NAMALWA (cell line): ENCODE measurements around the gene CTSH.

ENCODE experiments used
- DNase-seq: peaks from one replicate; pipeline ENCODE4 v3.0.0-alpha.2; 2015; ENCODE audit warnings: low spot score

CTSH gene

DNA sequence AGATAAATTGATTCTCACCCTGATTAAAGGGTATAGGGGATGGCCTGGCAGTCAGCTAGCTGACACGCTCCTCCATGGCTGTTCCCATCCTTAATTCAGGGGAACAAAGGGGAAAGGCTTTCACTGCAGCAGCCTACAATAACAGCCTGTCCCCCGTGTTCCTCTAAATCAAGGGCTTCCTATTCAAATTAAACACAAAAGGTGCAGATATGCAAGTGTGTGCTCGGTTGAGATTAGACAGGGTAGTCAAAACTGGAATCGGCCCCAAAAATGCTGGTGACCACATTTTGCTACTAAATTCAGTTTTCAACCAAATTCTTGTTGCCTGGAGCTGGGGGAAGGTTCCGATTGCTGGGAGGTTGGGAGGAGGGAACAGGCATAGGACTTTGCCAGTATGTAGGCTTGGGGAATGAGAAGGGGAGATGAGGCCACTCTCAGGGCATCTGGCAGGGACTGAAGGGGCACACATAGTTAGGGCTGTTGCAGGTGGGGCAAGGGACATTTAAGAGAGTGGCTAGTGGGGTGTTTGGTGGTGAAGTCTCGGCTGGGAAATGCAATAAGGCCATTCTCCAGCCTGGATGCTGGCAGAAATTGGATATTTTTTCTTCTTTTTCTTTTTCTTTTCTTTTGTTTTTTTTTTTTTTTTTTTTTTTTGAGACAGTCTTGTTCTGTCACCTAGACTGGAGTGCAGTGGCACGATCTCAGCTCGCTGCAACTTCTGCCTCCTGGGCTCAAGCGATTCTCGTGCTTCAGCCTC lies 32.9 kb upstream of the CTSH start:
- no peak for DNase-seq

DNA sequence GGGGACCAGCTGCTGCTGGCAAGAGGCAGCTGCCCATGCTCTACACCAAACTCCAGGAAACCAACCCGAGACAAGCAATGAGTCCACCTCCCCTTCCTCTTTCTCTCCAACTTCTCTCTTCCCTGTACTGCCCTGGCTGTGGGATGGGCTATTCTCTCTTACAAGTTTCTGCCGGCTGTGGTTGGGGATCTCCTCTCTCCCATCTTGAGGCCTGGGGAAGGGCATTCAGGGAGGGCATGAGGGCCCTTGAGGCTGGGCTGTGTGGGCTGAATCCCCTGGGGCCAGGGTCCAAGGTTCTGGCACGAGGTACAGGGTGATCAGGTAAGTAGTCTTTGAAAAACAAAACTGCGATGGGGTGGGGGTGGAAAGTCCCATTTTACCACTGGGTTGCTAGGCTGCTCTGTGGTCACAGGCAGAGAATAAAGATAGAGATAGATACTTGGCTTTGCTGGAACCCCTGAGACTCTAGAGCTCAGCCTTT lies 32.3 kb upstream of the CTSH start:
- DNase-seq, result no peak

DNA sequence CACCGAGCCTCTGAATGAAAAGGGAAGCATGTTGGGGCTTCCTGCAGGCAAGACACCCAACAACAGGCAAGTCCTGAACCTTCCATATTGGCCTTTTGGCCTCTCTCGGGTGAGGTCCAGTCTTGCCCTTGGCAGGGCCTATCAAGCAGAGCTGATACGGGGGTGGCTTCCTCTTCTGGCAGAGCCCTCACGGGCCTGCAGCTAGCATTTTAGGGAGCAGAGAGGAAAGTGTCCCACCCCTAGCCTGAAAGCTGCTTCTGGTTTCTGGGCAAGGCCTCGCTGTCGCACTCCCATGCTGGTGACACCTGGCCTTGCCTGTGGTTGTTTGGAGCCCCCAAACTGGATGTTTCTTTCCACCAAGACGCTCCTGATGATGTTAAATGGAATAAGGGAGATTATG lies 31.8 kb upstream of the CTSH start:
- DNase-seq, result no peak

GRCh38 chr15:78974272-78974918 lies 29.5 kb upstream of the CTSH start:
- no peak for DNase-seq

- DNase-seq, result no peak
Observed at GRCh38 chr15:78969687-78970349, 25.0 kb upstream of the CTSH start.

GRCh38 chr15:78968539-78969271 lies 23.9 kb upstream of the CTSH start:
- DNase-seq, result no peak

- DNase-seq, result no peak
Observed at GRCh38 chr15:78968114-78968513, 23.3 kb upstream of the CTSH start.

DNA sequence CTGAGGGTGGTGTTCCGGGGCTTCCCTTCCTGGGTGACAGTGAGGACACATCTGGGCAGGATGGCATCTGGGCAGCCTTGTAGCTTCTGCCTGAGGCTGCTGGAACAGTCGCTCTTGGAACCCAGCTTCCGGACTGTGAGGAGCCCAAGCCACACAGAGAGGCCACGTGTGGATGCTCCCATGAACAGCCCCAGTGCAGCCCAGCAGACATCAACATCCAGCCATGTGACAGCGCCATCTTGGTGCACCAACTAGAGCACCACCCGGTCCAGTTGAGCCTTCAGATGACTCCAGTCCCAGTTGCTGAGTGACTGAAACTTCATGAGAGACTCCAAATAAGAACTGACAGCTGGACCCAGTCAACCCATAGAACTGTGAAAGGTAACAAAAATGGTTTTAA lies 15.5 kb upstream of the CTSH start:
- DNase-seq, result no peak

GRCh38 chr15:78959360-78959759 lies 14.5 kb upstream of the CTSH start:
- no peak for DNase-seq

DNA sequence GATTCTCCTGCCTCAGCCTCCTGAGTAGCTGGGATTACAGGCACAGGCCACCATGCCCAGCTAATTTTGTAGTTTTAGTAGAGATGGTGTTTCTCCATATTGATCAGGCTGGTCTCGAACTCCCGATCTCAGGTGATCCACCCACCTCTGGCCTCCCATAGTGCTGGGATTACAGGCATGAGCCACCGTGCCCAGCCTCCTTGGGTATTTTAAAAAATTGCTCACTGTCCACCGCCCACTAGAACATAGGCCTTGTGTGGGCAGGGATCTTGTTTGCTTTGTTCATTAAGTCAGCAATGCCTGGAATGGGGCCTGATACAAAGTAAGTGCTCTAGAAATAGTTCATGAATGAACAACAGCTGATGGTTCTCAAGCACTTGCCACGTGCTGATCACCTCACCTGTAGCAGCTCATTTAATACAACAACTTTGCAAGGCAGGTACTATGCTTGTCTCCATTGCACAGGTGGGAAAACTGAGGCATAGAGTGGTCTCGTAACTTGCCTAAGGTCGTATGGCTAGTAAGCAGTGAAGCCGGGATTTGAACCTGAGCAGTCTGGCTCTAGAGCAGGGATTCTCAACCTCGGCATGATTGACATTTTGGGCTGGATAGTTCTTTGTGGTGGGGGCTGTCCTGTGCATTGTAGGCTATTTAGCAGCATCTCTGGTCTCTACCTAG lies 12.7 kb upstream of the CTSH start:
- no peak for DNase-seq

- no peak for DNase-seq
Observed at GRCh38 chr15:78956937-78957336, 12.1 kb upstream of the CTSH start.

GRCh38 chr15:78955355-78955754 lies 10.5 kb upstream of the CTSH start:
- no peak for DNase-seq

DNA sequence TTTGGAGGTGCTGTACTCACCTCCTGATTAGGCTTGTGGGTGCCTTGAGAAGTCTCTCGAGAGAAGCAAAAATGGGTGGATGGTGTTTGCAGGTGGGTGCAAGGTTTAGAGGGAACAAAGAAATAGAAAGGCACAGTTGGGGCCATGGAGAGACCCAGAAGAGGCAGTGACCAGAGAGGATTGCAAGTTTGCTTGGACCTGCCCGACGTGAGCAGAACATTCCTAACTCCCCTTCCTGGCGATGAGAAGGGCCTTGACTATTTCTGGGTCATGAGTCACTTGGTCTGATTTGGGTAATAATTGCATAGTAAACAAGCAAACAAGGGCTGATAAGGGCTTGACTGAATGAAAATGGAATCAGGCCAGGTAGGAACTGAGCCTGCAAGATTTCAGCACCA lies 7.0 kb upstream of the CTSH start:
- DNase-seq, result no peak

DNA sequence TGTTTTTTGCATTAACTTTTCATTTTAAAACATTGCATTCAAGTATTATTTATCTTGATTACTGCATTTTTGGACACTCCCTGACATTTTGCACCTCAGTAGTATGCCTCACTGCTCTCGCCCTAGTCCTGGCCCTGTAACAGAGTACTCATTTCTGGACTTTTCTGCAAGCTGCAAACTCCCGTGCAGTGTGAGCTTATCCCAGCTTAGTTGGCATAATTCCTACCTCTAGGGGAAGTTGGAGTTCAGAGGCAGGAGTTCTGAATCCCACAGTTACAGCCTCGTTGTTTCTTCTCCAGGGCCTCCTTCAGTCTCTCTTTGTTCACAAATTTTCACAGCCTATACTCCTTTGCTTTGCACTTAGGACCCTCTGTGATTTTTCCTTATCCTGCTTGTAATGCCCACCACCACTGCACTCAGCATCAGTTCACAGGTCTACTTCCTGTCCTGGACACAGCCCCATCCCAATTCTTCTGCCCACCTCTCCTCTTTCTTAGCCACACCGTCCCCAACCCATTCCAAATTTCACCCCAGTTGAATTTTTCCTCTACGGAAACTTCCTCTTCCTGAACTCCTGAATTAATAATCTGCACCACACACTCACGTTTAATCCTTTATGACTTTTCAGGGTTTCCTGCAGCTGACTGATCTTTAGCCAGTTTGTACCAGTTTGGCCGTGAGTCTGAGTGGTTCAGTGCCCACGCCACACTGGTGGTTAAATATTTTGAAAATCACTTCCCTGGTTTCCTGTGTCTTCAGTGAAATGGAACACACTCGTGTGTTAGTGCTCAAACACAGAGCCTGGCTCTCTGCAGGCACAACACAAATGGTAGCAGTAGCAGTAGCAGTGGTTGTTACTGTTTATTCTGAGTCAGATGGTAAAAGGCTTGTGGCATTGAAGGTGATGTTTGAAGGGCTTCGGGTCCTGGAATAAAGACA lies 6.3 kb upstream of the CTSH start:
- peak; percentile 21 for DNase-seq

GRCh38 chr15:78950343-78950742 lies 5.5 kb upstream of the CTSH start:
- DNase-seq, result no peak

DNA sequence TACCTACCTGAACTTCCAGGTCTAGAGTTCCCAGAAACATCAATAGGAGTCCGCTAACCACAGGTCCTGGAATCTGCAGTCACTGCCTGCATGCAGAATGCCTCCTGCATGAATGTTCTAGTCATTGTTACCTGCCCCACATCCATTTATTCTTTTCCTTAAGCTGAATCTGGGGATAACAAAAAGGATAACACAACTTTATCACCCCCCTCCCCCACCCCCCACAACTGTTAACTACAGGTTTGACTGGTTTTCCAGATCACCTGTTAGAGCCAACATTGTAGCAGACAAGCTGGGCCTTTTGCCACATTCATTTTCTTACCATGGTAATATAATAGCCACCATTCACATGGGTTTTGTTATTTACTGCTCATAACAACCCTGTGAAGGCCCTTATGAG lies 4.6 kb upstream of the CTSH start:
- no peak for DNase-seq

GRCh38 chr15:78947506-78947905 lies 2.7 kb upstream of the CTSH start:
- no peak for DNase-seq

DNA sequence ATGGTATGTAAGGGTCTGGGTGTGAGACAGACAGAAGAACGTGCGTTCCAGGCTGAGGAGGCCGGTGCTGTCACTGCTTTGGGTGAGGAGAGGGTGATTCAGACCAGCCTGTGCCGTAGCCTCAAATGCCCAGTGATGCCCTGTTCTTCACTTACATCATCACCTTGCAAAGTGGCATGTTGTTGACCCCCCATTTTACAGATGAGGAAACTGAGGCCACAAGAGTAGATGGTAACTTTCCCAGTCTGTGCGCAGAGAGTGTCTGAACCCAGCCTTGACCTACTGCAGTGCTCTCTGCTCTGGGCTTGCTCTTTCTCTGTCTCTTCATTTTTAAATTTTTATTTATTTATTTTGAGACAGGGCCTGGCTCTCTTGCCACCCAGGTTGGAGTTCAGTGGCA lies 1.6 kb upstream of the CTSH start:
- no peak for DNase-seq

DNA sequence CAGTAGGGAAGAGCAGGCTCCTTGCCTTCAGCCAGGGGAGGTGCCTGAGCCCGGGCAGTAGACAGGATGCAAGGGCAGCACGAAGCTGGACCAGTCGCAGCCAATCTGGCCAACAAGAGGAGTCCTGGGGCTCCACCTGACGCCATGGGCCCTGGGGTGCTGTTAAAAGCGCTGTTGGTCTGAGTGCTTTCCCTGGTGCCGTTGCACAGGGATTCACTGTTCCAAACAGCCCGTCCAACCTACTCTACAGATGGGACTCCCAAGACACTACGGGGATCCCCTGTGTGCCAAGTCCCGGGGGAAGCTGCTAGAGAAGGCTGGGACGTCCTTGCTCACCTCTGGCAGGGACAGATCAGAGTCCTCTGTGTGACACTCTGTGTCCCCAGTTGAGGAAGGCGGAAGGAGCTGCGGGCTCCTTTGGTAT lies 632 bp downstream of the CTSH start:
- DNase-seq, result no peak

DNA sequence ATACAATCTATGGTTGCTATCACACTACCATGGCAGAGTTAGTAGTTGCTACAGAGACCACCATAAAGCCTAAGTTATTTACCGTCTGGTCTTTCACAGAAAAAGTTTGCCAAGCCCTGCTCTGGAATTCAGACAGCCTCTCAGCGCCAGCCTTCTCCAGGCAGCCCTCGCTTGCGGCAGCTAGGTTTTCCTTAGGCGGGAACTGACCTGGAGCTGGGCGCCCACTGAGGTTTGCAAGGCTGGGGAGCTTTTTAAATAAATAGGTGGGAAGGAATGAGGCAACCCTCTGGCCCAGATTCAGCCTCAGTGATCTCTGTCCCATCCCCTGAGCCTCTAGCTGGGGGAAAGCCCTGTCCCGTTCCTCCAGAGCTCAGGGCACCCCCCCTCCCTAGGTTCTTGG lies 1.2 kb downstream of the CTSH start:
- no peak for DNase-seq

DNA sequence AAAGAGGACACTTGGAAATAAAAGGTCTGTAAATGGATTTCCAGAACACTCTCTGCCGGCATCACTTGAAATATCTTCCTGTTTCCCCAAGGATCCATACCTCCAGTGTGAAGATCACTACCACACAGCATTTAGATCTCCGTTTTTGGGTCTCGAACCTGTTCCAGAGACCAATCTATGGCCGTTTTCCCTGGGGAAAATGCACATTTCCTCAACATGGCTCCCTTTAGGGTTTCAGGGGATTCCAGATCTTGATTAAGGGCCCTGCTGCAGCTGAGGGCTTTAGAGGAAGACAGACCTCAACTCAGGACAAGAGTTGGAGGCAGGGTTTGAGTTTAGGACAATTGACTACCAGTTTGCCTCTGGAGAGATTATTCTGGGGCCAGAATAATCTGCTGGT lies 2.1 kb downstream of the CTSH start:
- DNase-seq, result no peak
